MM.1S (cell line): ENCODE results near the gene PLXNA4.

Experiments
- CTCF ChIP-seq: fragments of 300-600 bp; sonication (generic); IDR thresholded peaks from 2 replicates; pipeline ENCODE4 v1.5.1; 2016; ENCODE audit warnings: antibody characterized with exemption, low read length, mixed read lengths
- EZH2phosphoT487 ChIP-seq: fragments of 300-600 bp; sonication (generic); IDR thresholded peaks from 2 replicates; pipeline ENCODE4 v1.6.1; 2018; ENCODE audit warnings: antibody characterized with exemption, low read length

GRCh38 chr7:132504071-132504470 is 72.2 kb downstream of the PLXNA4 start:
- TF ChIP-seq CTCF (no peak), EZH2phosphoT487 (no peak)
